Fibroblast of mammary gland (primary cell): ENCODE data around the gene PAM.

Source experiments
- DNase-seq: peaks from one replicate; pipeline ENCODE4 v3.0.0-alpha.2; 2010; ENCODE audit warnings: low read depth
- H3K4me3 ChIP-seq: 2 replicates; pipeline ENCODE4 v1.5.1; 2011; ENCODE audit warnings: low read depth, mild to moderate bottlenecking, low read length, moderate library complexity; ENCODE audit not compliant: control insufficient read depth
- TF ChIP-seq, protein P1 (sequence below): conservative IDR thresholded peaks from 2 replicates; pipeline ENCODE4 v1.5.1; 2011; ENCODE audit warnings: low read depth, low read length, inconsistent platforms; ENCODE audit not compliant: control insufficient read depth, insufficient read depth

The PAM gene

DNA sequence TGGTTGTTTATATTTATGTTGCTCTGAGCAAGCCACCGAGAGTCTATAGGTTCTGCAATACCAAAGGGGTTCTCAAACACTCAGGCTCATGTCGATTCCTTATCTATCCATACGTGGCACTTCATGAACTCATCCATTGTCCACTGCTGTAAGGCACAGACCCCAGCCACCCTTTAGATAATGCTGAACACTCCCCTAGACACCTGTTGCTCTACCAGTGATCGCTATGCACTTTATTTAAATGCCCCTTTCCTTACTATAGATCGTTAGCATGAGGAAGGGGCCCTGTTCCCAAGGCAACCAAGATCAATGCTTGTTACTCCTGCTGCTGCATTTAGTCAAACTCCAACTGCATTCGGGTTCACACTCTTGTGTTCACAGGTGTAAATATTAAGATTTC lies 171.9 kb downstream of the PAM start:
- TF ChIP-seq, protein P1, sequence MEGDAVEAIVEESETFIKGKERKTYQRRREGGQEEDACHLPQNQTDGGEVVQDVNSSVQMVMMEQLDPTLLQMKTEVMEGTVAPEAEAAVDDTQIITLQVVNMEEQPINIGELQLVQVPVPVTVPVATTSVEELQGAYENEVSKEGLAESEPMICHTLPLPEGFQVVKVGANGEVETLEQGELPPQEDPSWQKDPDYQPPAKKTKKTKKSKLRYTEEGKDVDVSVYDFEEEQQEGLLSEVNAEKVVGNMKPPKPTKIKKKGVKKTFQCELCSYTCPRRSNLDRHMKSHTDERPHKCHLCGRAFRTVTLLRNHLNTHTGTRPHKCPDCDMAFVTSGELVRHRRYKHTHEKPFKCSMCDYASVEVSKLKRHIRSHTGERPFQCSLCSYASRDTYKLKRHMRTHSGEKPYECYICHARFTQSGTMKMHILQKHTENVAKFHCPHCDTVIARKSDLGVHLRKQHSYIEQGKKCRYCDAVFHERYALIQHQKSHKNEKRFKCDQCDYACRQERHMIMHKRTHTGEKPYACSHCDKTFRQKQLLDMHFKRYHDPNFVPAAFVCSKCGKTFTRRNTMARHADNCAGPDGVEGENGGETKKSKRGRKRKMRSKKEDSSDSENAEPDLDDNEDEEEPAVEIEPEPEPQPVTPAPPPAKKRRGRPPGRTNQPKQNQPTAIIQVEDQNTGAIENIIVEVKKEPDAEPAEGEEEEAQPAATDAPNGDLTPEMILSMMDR: no peak

GRCh38 chr5:102930244-102930643 lies 175.1 kb downstream of the PAM start:
- no peak overlapping the region for H3K4me3 ChIP-seq
- no peak for DNase-seq
- TF ChIP-seq, protein P1: no peak

More for the DNA sequence above, 171.9 kb downstream of the PAM start:
- H3K4me3 ChIP-seq: no peak overlapping the region
- DNase-seq: no peak

DNA sequence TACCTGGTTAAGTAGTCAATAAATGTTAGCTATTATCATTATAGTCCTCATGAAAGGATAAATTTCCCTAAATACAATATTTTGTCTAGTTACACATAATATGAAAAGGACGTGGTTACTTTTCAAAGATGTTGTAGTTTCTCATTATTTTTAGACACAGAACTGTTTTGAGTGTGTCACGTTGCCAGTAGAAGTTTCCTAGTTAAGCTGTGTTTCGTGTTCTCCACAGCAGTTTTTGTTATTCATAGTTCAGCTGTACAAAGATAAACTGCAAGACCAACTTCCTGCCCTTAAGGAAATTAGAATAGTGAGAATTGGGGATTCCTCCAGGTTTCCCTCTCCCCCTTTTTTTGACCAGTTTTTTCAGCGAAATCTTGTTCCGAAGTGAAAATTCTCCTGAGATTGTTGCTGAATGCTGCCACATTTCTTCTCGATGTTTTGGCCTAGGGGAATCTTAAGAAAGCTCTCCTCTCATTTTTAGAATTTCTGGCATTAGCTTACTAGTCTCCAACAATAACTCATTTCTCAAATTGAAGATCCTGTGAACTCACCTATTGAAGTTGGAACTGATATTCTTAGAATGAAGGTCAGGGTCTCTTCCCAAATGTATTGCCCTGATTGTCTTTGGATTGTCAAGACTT lies 176.1 kb downstream of the PAM start:
- H3K4me3 ChIP-seq: no peak overlapping the region
- DNase-seq: no peak
- TF ChIP-seq, protein P1: no peak

DNA sequence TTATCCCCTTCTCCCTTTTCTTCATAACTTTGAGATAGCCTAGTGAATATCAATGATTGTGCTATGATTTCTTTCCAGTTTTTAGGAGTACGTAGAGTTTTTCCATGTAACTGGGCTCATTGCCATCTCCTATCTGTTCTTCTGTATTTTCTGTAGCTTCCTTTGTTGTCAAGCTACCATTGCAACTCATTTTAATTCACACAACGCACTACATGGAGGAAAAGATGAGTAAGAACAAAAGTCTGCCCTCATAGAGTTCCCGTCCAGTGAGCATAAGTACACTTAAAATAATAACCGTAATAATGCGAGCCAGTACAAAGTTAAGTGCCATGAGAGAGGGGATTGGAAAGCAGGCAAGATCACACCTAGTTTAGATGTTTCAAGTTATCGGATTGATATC lies 177.7 kb downstream of the PAM start:
- TF ChIP-seq, protein P1: no peak
- DNase-seq: no peak
- H3K4me3 ChIP-seq: no peak overlapping the region

- TF ChIP-seq, protein P1: no peak
- DNase-seq: no peak
- no peak overlapping the region for H3K4me3 ChIP-seq
Observed at GRCh38 chr5:102933316-102933715, 178.2 kb downstream of the PAM start.

- TF ChIP-seq, protein P1: no peak
- no peak overlapping the region for H3K4me3 ChIP-seq
- DNase-seq: no peak
Observed at GRCh38 chr5:102933721-102934459, 178.8 kb downstream of the PAM start.
